MM.1S (cell line): Measurements from ENCODE around the gene SLC6A12.

Experiments
- DNase-seq: peaks from one replicate; pipeline ENCODE4 v3.0.0-alpha.2; 2015
- H2AFZ ChIP-seq: fragments of 300-600 bp; sonication (generic); 2 replicates; pipeline ENCODE4 v1.6.0; 2016; ENCODE audit warnings: antibody characterized with exemption, low read length
- H3F3A ChIP-seq: fragments of 300-600 bp; sonication (generic); 2 replicates; pipeline ENCODE4 v1.6.1; 2016; ENCODE audit warnings: mild to moderate bottlenecking, antibody characterized with exemption, low read length, moderate library complexity, mixed read lengths; ENCODE audit not compliant: insufficient read depth
- H3K27ac ChIP-seq: fragments of 300-600 bp; sonication (generic); 2 replicates; pipeline ENCODE4 v1.5.1; 2016; ENCODE audit warnings: mild to moderate bottlenecking, low read length
- H3K27me3 ChIP-seq: fragments of 300-600 bp; sonication (generic); replicated peaks from 2 replicates; pipeline ENCODE4 v1.6.0; 2016; ENCODE audit warnings: low read length; ENCODE audit not compliant: insufficient read depth
- H3K36me3 ChIP-seq: fragments of 300-600 bp; sonication (generic); replicated peaks from 2 replicates; pipeline ENCODE4 v1.6.1; 2016; ENCODE audit warnings: mild to moderate bottlenecking, low read length, mixed read lengths; ENCODE audit not compliant: insufficient read depth
- H3K4me1 ChIP-seq: fragments of 300-600 bp; sonication (generic); 2 replicates; pipeline ENCODE4 v1.6.1; 2016; ENCODE audit warnings: low read length, mixed read lengths
- H3K4me2 ChIP-seq: fragments of 300-600 bp; sonication (generic); 2 replicates; pipeline ENCODE4 v1.6.0; 2016; ENCODE audit warnings: low read depth, low read length
- H3K4me3 ChIP-seq: fragments of 300-600 bp; sonication (generic); 2 replicates; pipeline ENCODE4 v1.5.1; 2016; ENCODE audit warnings: low read length, mixed read lengths
- H3K79me2 ChIP-seq: fragments of 300-600 bp; sonication (generic); 2 replicates; pipeline ENCODE4 v1.6.1; 2016; ENCODE audit warnings: mixed run types, low read length, mixed read lengths
- H3K9ac ChIP-seq: fragments of 300-600 bp; sonication (generic); 2 replicates; pipeline ENCODE4 v1.6.1; 2016; ENCODE audit warnings: low read length, mixed read lengths
- H3K9me2 ChIP-seq: fragments of 300-600 bp; sonication (generic); replicated peaks from 2 replicates; pipeline ENCODE4 v1.6.1; 2016; ENCODE audit warnings: mild to moderate bottlenecking, low read length, mixed read lengths; ENCODE audit not compliant: insufficient read depth
- H3K9me3 ChIP-seq: fragments of 300-600 bp; sonication (generic); replicated peaks from 2 replicates; pipeline ENCODE4 v1.6.1; 2016; ENCODE audit warnings: mild to moderate bottlenecking, low read length, mixed read lengths; ENCODE audit not compliant: insufficient read depth
- H4K20me1 ChIP-seq: fragments of 300-600 bp; sonication (generic); 2 replicates; pipeline ENCODE4 v1.6.1; 2016; ENCODE audit warnings: mild to moderate bottlenecking, low read length, moderate library complexity, mixed read lengths; ENCODE audit not compliant: insufficient read depth
- CTCF ChIP-seq: fragments of 300-600 bp; sonication (generic); IDR thresholded peaks from 2 replicates; pipeline ENCODE4 v1.5.1; 2016; ENCODE audit warnings: antibody characterized with exemption, low read length, mixed read lengths
- EZH2 ChIP-seq: fragments of 300-600 bp; sonication (generic); optimal IDR thresholded peaks from 2 replicates; pipeline ENCODE3; 2017; ENCODE audit warnings: low read depth, mild to moderate bottlenecking, antibody characterized with exemption, low read length, mixed read lengths
- EZH2phosphoT487 ChIP-seq: fragments of 300-600 bp; sonication (generic); IDR thresholded peaks from 2 replicates; pipeline ENCODE4 v1.6.1; 2018; ENCODE audit warnings: antibody characterized with exemption, low read length

The SLC6A12 gene

GRCh38 chr12:212715-213526 lies 1.0 kb downstream of the SLC6A12 start:
- Histone ChIP-seq H3F3A (no peaks in the 10 kb centered on the region), H3K4me3 (peak overlapping the region; percentile 16; the same call in 1 of the 2 replicates), H3K9me3 (no peaks in the 10 kb centered on the region), H3K79me2 (no peaks in the 10 kb centered on the region), H3K4me1 (peaks cover 6% of the 10 kb centered on the region), H3K9me2 (no peaks in the 10 kb centered on the region), H2AFZ (peak overlapping the region; percentile 5; the same call in 1 of the 2 replicates), H4K20me1 (no peaks in the 10 kb centered on the region), H3K27me3 (peaks cover 36% of the 10 kb centered on the region), H3K36me3 (no peaks in the 10 kb centered on the region), H3K4me2 (peak overlapping the region; percentile 61), H3K9ac (no peak overlapping the region), H3K27ac (no peak overlapping the region)
- DNase-seq = no peak
- TF ChIP-seq EZH2phosphoT487 = no peak
- no peak for TF ChIP-seq CTCF
- no peak for TF ChIP-seq EZH2

- Histone ChIP-seq H4K20me1 (no peaks in the 10 kb centered on the region), H3K27me3 (peaks cover 36% of the 10 kb centered on the region; the same call in 1 of the 2 replicates), H2AFZ (peak overlapping the region; percentile 5; the same call in 1 of the 2 replicates), H3K9ac (no peak overlapping the region), H3K9me2 (no peaks in the 10 kb centered on the region), H3K79me2 (no peaks in the 10 kb centered on the region), H3K4me3 (peak overlapping the region; percentile 16; the same call in 1 of the 2 replicates), H3K4me1 (peaks cover 6% of the 10 kb centered on the region), H3K4me2 (peak overlapping the region; percentile 61), H3F3A (no peaks in the 10 kb centered on the region), H3K36me3 (no peaks in the 10 kb centered on the region), H3K9me3 (no peaks in the 10 kb centered on the region), H3K27ac (no peak overlapping the region)
- no peak for TF ChIP-seq EZH2phosphoT487
- no peak for TF ChIP-seq EZH2
- TF ChIP-seq CTCF = no peak
- peak; percentile 27 for DNase-seq
Observed at GRCh38 chr12:212415-212714, 1.6 kb downstream of the SLC6A12 start.

GRCh38 chr12:211639-212414 lies 2.1 kb downstream of the SLC6A12 start:
- Histone ChIP-seq H3K79me2 (no peaks in the 10 kb centered on the region), H3K27ac (no peak overlapping the region), H3K27me3 (peaks cover 31% of the 10 kb centered on the region; the same call in 1 of the 2 replicates), H3K4me3 (no peak overlapping the region), H3F3A (no peaks in the 10 kb centered on the region), H3K4me1 (peaks cover 6% of the 10 kb centered on the region), H3K9me3 (no peaks in the 10 kb centered on the region), H3K4me2 (peak overlapping the region; percentile 61; the same call in 1 of the 2 replicates), H3K36me3 (no peaks in the 10 kb centered on the region), H3K9me2 (no peaks in the 10 kb centered on the region), H3K9ac (no peak overlapping the region), H4K20me1 (no peaks in the 10 kb centered on the region), H2AFZ (no peak overlapping the region)
- no peak for DNase-seq
- TF ChIP-seq EZH2phosphoT487 (no peak), EZH2 (no peak), CTCF (no peak)
